Stomach (tissue), 9 donors: ENCODE measurements around the gene FRAT1. TPM values are rescaled to one million over a fixed set of nuclear protein-coding genes. Genes with fewer than 3 reads are reported as not detected.

Source experiments
- DNase-seq, 2 donors: peaks; one replicate each; pipeline versions ENCODE4 v3.0.0 to v3.0.0-alpha.2; 2013 to 2019
- H3K27ac ChIP-seq, 5 donors: fragments of 200-600 bp in 4 of 5; sonication (generic) in 4 of 5; one replicate each; pipeline ENCODE4 v1.5.1; 2013 to 2019; ENCODE audit warnings: mild to moderate bottlenecking in 1 of 5, moderate library complexity in 1 of 5
- H3K27me3 ChIP-seq, 3 donors: fragments of 200-600 bp; sonication (generic); one replicate each; pipeline ENCODE4 v1.5.1; 2017 to 2019; ENCODE audit warnings: mixed run types in 1 of 3
- H3K36me3 ChIP-seq, 4 donors: fragments of 200-600 bp; sonication (generic); 1 replicate in 3 of 4; 2 replicates in 1 of 4; pipeline ENCODE4 v1.5.1; 2016 to 2019
- H3K4me1 ChIP-seq, 4 donors: fragments of 200-600 bp; sonication (generic); one replicate each; pipeline ENCODE4 v1.5.1; 2016 to 2019
- H3K4me3 ChIP-seq, 4 donors: fragments of 200-600 bp; sonication (generic) in 3 of 4; one replicate each; pipeline ENCODE4 v1.5.1; 2016 to 2019; ENCODE audit warnings: mild to moderate bottlenecking in 1 of 4
- H3K9me3 ChIP-seq, 4 donors: fragments of 200-600 bp; sonication (generic); one replicate each; pipeline ENCODE4 v1.5.1; 2016 to 2019
- CTCF ChIP-seq, 7 experiments: fragments of 450-650 bp in 4 of 7; fragments of 200-600 bp in 3 of 7; sonication (generic) in 3 of 7; IDR thresholded peaks; one replicate each; pipeline ENCODE4 v1.5.1; 2016 to 2019; ENCODE audit warnings: antibody characterized with exemption in 7 of 7, control low read depth in 2 of 7, mild to moderate bottlenecking in 1 of 7
- EP300 ChIP-seq: sonication (generic); formaldehyde crosslinking; IDR thresholded peaks from one replicate; pipeline ENCODE4 v1.6.1; 2017; ENCODE audit warnings: antibody characterized with exemption
- POLR2A ChIP-seq, 4 donors: fragments of 450-650 bp; IDR thresholded peaks; one replicate each; pipeline ENCODE4 v1.6.1; 2016; ENCODE audit warnings: antibody characterized with exemption in 4 of 4, control low read depth in 2 of 4, mild to moderate bottlenecking in 1 of 4, moderate library complexity in 1 of 4
- POLR2AphosphoS5 ChIP-seq, 3 donors: sonication (generic); formaldehyde crosslinking; IDR thresholded peaks; one replicate each; pipeline ENCODE4 v1.6.1; 2016; ENCODE audit warnings: antibody characterized with exemption in 3 of 3
- WGBS, 5 donors: extraction: QIAGEN DNeasy Blood & Tissue Kit in 3 of 5; methylation state at CpG; one replicate each; pipeline versions ENCODE4 v1.1.5 to v1.1.7; 2013 to 2018; 5-methylcytosine and 5-hydroxymethylcytosine counted together
- intact Hi-C: fragments of 100-400 bp; cut with DNase I; formaldehyde crosslinking; loops from one replicate; pipeline ENCODE4 v1.15.1; 2023; ENCODE audit warnings: low total_unique reads
- polyA plus RNA-seq, 3 donors: library from polyadenylated mRNA; stranded (reverse); fragments of 200-250 nt; gene quantifications; one replicate each; pipeline ENCODE4 v1.2.3, GENCODE V29; 2013
- total RNA-seq, 5 donors: library from RNA; depleted of rRNA; stranded (reverse); fragments of >200 nt; gene quantifications; one replicate each; pipeline versions ENCODE4 v1.1.0 to v1.2.3, GENCODE V29; 2014 to 2016
- donor health status: healthy with polysubstance abuse.
- donor health status: Bipolar disorder and iron deficiency.
- donor health status: healthy.

FRAT1 gene
- total and polyA plus RNA-seq, 8 donors, result 1.8 to 26.4 (median 3.7) TPM; not detected in 1

GRCh38 chr10:97298223-97298571, 20.9 kb upstream of the FRAT1 start:
- TF ChIP-seq POLR2A (IDR thresholded peaks at IDR 0.05), result no peak
- TF ChIP-seq CTCF (IDR thresholded peaks at IDR 0.05), result no peak
- TF ChIP-seq EP300, result no peak
- TF ChIP-seq POLR2AphosphoS5 (IDR thresholded peaks at IDR 0.05), result no peak
- H3K27ac ChIP-seq, result no peak overlapping the region
- whole genome bisulfite sequencing, 5 donors, result 44 to 60% (median 55%) methylated on average over 3 of the region's 3 CpGs
- no peaks in the 10 kb centered on the region for H3K9me3 ChIP-seq
- H3K4me3 ChIP-seq, result no peak overlapping the region
- H3K36me3 ChIP-seq, result no peaks in the 10 kb centered on the region
- intact Hi-C loops, result no loop called here
- H3K4me1 ChIP-seq, result peaks cover 0 to 11% (median 3%) of the 10 kb centered on the region in 4 donors
- DNase-seq, result no peak
- H3K27me3 ChIP-seq, result no peaks in the 10 kb centered on the region

GRCh38 chr10:97300980-97301379, 18.1 kb upstream of the FRAT1 start:
- Histone ChIP-seq H3K4me1 (peaks cover 0 to 11% (median 3%) of the 10 kb centered on the region in 4 donors), H3K27me3 (no peaks in the 10 kb centered on the region), H3K9me3 (no peaks in the 10 kb centered on the region), H3K4me3 (no peak overlapping the region), H3K36me3 (no peaks in the 10 kb centered on the region), H3K27ac (no peak overlapping the region)
- WGBS, 5 donors, result 92 to 99% (median 97%) methylated on average over 3 of the region's 3 CpGs
- TF ChIP-seq POLR2A (IDR thresholded peaks at IDR 0.05) (no peak), POLR2AphosphoS5 (IDR thresholded peaks at IDR 0.05) (no peak), CTCF (IDR thresholded peaks at IDR 0.05) (no peak), EP300 (no peak)
- DNase-seq, result no peak
- intact Hi-C loops, result no loop called here

- H3K9me3 ChIP-seq, result no peaks in the 10 kb centered on the region
- no peaks in the 10 kb centered on the region for H3K27me3 ChIP-seq
- peaks cover 0 to 11% (median 3%) of the 10 kb centered on the region in 4 donors for H3K4me1 ChIP-seq
- H3K27ac ChIP-seq, result no peak overlapping the region
- H3K36me3 ChIP-seq, result no peaks in the 10 kb centered on the region
- no peak for DNase-seq
- 90 to 94% (median 91%) methylated on average over 11 of the region's 11 CpGs for WGBS, 5 donors
- TF ChIP-seq POLR2AphosphoS5 (IDR thresholded peaks at IDR 0.05), result no peak
- no peak overlapping the region for H3K4me3 ChIP-seq
- intact Hi-C loops, result no loop called here
These were observed 16.8 kb upstream of the FRAT1 start for GRCh38 chr10:97302088-97302791.

DNA sequence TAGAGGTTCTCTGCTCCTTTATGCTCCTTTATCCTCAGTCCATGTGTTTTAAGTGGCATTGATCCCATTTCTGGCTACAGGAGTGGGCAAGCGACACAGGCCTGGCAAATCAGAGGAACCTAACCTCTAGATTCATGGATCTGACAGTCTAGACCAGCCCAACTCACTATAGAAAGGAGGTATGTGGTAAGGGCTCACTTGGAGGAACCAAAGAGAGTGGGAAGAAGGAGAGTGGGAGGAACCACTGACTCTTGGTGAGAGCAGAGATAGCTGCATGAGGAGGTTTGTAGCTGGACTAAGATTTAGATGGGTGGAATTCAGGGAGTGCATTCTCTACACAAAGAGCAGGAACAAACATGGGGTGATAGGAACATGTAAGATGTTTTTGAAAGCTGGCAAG, 11.6 kb upstream of the FRAT1 start:
- intact Hi-C loops, result no loop called here
- no peaks in the 10 kb centered on the region for H3K36me3 ChIP-seq
- H3K4me3 ChIP-seq, result no peak overlapping the region
- H3K27me3 ChIP-seq, result no peaks in the 10 kb centered on the region
- H3K27ac ChIP-seq, result no peak overlapping the region
- no peak for TF ChIP-seq POLR2AphosphoS5 (IDR thresholded peaks at IDR 0.05)
- no peaks in the 10 kb centered on the region for H3K4me1 ChIP-seq
- DNase-seq, result no peak
- H3K9me3 ChIP-seq, result no peaks in the 10 kb centered on the region
- 40 to 94% (median 46%) methylated on average over 1 of the region's 1 CpG for WGBS, 5 donors

DNA sequence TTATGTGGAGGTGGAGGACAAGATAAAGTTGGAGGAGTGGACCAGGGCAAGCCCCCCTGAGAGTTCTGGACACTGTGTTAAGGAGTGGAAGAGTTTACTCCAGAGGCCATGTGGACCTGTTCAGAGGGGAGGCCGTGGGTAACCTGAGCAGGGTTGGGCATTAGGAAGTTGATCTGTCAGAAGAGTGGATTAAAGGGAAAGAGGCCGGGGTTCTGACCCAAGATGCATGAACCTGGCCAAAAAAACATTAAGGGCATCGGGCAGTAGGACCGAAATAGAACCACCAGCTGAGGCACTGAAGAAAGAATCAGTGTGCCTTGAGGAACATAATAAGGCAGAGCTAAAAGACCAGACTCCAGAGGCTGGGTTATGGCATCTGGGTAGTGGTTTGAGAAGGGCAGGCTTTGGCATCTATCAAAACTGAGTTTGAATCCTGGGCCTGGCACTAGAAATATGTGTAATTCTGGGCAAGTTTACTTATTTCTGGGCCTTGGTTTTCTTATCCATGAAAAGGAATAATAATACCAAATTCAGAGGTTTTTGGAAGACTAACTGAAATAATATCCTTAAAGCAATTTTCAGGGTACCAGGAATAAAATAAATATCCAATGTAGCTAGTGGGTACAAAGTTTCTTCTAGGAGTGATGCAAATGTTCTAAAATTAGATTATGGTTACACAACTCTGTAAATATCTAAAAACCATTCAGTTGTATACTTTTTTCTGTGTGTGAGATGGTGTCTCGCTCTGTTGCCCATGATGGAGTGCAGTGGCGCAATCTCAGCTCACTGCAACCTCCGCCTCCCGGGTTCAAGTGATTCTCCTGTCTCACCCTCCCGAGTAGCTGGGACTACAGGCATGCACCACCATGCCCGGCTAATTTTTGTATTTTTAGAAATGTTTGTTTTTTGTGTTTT, 10.9 kb upstream of the FRAT1 start:
- TF ChIP-seq CTCF (IDR thresholded peaks at IDR 0.05), result no peak
- 73 to 79% (median 76%) methylated on average over 10 of the region's 10 CpGs for WGBS, 5 donors
- H3K27me3 ChIP-seq, result no peaks in the 10 kb centered on the region

More for the DNA sequence above, 10.9 kb upstream of the FRAT1 start:
- Histone ChIP-seq H3K27ac (no peak overlapping the region), H3K9me3 (no peaks in the 10 kb centered on the region), H3K4me3 (no peak overlapping the region), H3K36me3 (no peaks in the 10 kb centered on the region), H3K4me1 (no peaks in the 10 kb centered on the region)
- no peak for DNase-seq
- intact Hi-C loops, result no loop called here
